Activated T-helper 1 cell treated with anti-CD3 and anti-CD28 coated beads, Interleukin-12 subunit alpha, Interleukin-12 subunit beta, Interleukin-2, Interleukin-4 antibody, amounts not matched to agents 30 ng/mL and 10 ng/mL and 1 ng/mL, durations not matched to agents 14 hours and 24 hours and 36 hours (primary cell): Measurements from ENCODE around the gene ZNF625. TPM values are rescaled to one million over a fixed set of nuclear protein-coding genes. Genes with fewer than 3 reads are reported as not detected.
"Not testable (repeated sequence)": the region's sequence is repeated elsewhere in the genome, so short reads cannot be mapped to it uniquely, and the experiment has no call there.

Source experiments
- DNase-seq: peaks from one replicate; pipeline ENCODE4 v3.0.0; 2021; ENCODE audit warnings: low spot score
- H3K27ac Mint-ChIP-seq: one replicate; pipeline ENCODE4 v1.8.0; 2021; ENCODE audit warnings: mild to moderate bottlenecking, mixed read lengths
- H3K27me3 Mint-ChIP-seq: one replicate; pipeline ENCODE4 v1.8.0; 2022; ENCODE audit warnings: mild to moderate bottlenecking, moderate library complexity, mixed read lengths; ENCODE audit not compliant: insufficient read depth
- H3K36me3 Mint-ChIP-seq: one replicate; pipeline ENCODE4 v1.8.0; 2021; ENCODE audit warnings: low read depth, mixed read lengths
- H3K4me1 Mint-ChIP-seq: one replicate; pipeline ENCODE4 v1.8.0; 2021; ENCODE audit warnings: low read depth, mixed read lengths
- H3K4me3 Mint-ChIP-seq: one replicate; pipeline ENCODE4 v1.8.0; 2021; ENCODE audit warnings: mild to moderate bottlenecking, moderate library complexity, mixed read lengths
- H3K9me3 Mint-ChIP-seq: one replicate; pipeline ENCODE4 v1.8.0; 2021; ENCODE audit warnings: mixed read lengths
- intact Hi-C: fragments of 100-400 bp; cut with micrococcal nuclease; formaldehyde crosslinking; loops from one replicate; pipeline ENCODE4 v1.15.1; 2024
- total RNA-seq: library from RNA; stranded (reverse); gene quantifications from 2 replicates; pipeline ENCODE4 v1.2.3, GENCODE V29; 2022

The ZNF625 gene
- total RNA-seq, 1 donor from 2014 or later = 2.9 TPM

DNA sequence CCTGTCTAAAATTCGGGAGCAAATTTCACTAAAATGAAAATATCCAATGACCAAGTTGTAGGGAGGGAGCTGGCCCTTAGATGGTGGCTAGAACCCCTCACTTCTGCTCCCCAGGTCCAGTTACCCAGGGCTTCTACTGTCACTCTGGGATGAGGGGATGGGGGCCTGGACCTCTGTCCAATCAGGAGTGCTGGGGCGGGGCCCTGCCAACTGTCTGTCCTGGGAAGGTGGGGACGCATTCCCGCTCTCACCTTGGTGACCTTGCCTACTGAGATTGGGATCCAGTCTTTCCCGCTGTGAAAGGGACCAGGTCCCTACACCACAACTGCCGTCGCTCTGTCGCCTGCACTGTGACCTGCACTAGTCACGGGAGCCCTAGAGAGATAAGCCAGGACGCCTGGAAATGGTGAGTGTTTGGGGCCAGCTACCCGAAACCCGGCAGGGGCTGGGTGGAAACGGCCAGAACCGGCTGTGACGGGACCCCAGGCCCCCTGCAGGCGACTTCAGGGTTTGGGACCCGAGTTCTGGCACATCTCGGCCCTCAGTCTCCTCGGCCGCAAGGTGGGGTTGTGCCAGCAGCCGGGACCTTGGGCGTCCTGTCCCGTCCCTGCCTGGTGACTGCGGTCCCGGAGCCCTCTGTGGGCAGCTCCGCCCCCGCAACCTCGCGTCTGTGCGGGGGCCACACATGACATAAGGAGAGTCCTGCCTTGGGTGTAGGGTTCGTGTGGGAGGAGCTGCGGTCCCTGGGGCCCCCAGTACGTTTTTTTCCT, 39.1 kb downstream of the ZNF625 start:
- intact Hi-C loops = no loop called here
- Mint-ChIP-seq H3K4me3 (no peak overlapping the region), H3K27me3 (no peaks in the 10 kb centered on the region), H3K27ac (no peak overlapping the region), H3K36me3 (peaks cover 14% of the 10 kb centered on the region), H3K4me1 (no peaks in the 10 kb centered on the region), H3K9me3 (peaks cover 40% of the 10 kb centered on the region)
- no peak for DNase-seq

DNA sequence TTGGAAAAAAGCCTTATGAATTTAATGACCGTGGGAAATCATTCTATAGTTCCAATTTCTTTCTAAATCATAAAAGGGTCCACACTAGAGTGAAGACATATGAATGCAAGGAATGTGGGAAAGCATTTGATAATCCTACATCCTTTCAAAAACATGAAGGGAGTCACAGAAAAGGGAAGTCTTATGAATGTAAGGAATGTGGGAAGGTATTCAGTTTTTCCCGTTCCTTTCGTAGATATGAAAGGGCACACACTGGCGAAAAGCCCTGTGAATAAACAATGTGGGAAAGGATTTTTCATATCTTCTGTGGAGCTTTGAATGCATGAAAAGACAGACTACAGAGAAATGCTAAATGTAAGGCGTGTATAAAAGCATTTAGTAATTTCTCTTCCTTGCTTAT, 43.4 kb downstream of the ZNF625 start:
- no peak overlapping the region for H3K27ac Mint-ChIP-seq
- no peak for DNase-seq
- H3K9me3 Mint-ChIP-seq = peaks cover 62% of the 10 kb centered on the region
- no peaks in the 10 kb centered on the region for H3K4me1 Mint-ChIP-seq
- H3K4me3 Mint-ChIP-seq = no peak overlapping the region
- no peaks in the 10 kb centered on the region for H3K27me3 Mint-ChIP-seq
- intact Hi-C loops = no loop called here
- peaks cover 31% of the 10 kb centered on the region for H3K36me3 Mint-ChIP-seq

DNA sequence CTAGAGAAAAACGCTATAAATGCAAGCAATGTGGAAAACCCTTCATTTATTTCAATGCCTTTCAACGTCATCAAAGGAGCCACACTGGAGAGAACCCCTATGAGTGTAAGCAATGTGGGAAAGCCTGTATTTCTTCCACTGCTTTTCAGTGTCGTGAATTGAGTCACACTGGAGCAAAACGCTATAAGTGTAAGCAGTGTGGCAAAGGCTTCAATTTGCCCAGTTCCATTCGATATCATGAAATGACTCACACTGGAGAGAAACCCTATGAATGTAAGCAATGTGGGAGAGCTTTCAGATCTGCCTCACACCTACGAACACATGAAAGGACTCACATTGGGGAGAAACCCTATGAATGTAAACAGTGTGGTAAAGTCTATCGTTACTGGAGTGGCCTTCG, 43.8 kb downstream of the ZNF625 start:
- intact Hi-C loops = no loop called here
- no peaks in the 10 kb centered on the region for H3K27me3 Mint-ChIP-seq
- peaks cover 62% of the 10 kb centered on the region for H3K9me3 Mint-ChIP-seq
- no peaks in the 10 kb centered on the region for H3K4me1 Mint-ChIP-seq
- no peak for DNase-seq
- H3K27ac Mint-ChIP-seq = no peak overlapping the region
- H3K4me3 Mint-ChIP-seq = no peak overlapping the region
- peaks cover 31% of the 10 kb centered on the region for H3K36me3 Mint-ChIP-seq

DNA sequence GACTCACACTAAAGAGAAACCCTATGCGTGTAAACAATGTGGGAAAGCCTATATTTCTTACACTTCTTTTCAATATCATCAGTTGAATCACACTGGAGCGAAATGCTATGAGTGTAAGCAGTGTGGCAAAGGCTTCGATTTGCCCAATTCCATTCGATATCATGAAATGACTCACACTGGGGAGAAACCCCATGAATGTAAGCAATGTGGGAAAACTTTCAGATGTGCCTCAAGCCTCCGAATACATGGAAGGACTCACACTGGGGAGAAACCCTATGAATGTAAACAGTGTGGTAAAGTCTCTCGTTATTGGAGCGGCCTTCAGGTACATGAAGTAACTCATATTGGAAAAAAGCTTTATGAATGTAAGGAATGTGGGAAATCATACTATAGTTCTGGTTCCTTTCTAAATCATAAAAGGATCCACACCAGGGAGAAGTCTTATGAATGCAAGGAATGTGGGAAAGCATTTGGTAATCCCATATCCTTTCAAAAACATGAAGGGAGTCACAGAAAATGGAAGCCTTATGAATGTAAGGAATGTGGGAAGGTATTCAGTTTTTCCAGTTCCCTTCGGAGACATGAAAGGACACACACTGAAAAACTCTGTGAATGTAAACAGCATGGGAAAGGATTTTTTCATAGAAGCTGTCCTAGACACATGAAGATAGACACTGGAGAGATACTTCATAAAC, 44.4 kb downstream of the ZNF625 start:
- intact Hi-C loops = no loop called here
- H3K27me3 Mint-ChIP-seq = no peaks in the 10 kb centered on the region
- H3K36me3 Mint-ChIP-seq = peaks cover 31% of the 10 kb centered on the region
- no peaks in the 10 kb centered on the region for H3K4me1 Mint-ChIP-seq
- no peak overlapping the region for H3K4me3 Mint-ChIP-seq
- DNase-seq = no peak
- H3K27ac Mint-ChIP-seq = no peak overlapping the region
- peaks cover 62% of the 10 kb centered on the region for H3K9me3 Mint-ChIP-seq

DNA sequence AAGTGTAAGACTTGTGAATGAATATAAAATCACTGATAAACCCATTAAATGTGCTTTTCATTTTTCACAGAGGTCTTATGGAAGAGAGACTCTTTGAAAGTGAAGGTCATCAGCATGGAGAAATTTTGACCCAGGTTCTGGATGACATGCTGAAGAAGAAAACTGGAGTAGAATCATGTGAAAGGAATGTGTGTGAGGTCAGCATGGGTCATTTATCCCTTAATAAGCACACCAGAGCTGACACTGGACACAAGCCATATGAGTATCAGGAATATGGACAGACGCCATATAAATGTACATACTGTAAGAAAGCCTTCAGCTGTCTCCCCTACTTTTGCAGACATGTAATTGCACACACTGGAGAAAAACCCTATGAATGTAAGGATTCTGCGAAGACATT, 45.4 kb downstream of the ZNF625 start:
- Mint-ChIP-seq H3K27ac (no peak overlapping the region), H3K27me3 (no peaks in the 10 kb centered on the region), H3K36me3 (peaks cover 31% of the 10 kb centered on the region), H3K4me1 (no peaks in the 10 kb centered on the region), H3K9me3 (peaks cover 59% of the 10 kb centered on the region), H3K4me3 (no peak overlapping the region)
- no peak for DNase-seq
- intact Hi-C loops = no loop called here

DNA sequence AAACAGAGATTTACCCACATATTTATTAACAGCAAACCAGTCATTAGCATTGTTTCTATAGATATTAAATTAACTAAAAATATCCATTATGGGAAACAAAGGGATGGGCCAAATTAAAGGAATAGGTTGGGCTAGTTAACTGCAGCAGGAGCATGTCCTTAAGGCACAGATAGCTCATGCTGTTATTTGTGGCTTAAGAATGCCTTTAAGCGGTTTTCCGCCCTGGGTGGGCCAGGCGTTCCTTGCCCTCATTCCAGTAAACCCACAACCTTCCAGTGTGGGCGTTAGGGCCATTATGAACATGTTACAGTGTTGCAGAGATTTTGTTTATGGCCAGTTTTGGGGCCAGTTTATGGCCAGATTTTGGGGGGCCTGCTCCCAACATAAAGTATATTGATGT, 52.6 kb downstream of the ZNF625 start:
- H3K4me1 Mint-ChIP-seq, intact Hi-C loops, DNase-seq, H3K4me3 Mint-ChIP-seq, H3K36me3 Mint-ChIP-seq, H3K27me3 Mint-ChIP-seq, H3K27ac Mint-ChIP-seq: not testable (repeated sequence)
- H3K9me3 Mint-ChIP-seq = peaks cover 57% of the 10 kb centered on the region

DNA sequence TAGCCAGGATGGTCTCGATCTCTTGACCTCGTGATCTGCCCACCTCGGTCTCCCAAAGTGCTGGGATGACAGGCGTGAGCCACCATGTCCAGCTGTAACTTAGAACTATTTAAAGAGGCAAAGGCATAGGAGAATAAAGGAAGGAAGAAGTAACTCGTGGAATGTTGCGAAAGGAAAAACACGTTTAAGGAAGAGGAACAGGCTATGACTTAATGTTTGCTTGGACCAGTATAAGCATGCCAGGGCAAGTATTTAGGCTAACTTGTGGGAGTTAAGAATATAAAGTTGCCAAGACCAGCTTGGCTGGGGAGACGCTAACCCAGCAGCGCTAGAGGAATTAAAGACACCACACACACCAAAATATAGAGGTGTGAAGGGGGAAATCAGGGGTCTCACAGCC, 58.5 kb downstream of the ZNF625 start:
- DNase-seq = no peak
- no peak overlapping the region for H3K4me3 Mint-ChIP-seq

DNA sequence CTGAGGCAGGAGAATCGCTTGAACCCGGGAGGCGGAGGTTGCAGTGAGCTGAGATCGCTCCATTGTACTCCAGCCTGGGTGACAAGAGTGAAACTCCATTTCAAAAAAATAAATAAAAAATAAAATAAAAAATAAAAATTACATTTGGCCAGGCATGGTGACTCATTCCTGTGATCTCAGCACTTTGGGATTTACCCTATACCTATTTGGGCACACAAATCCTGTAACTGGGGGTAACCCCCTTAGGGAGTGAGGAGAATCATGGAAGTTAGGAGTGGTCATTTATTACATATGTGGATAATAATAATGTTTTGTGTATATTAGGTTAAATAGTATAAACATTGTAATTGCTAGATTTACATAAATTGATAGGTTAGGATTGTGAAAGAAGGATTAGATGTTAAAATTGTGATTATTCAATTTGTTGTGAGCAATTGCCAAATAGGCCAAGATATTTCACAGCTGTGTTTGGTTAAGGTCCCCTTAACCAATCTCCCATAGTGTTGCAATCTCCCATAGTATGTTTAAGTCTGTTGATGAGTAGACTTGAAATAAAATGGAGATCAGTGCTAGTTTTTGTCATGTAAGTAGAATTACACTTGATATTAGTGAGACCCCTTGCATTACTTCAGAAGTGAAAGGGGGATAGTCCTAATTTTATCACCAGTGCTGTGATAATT, 61.3 kb downstream of the ZNF625 start:
- no peaks in the 10 kb centered on the region for H3K27me3 Mint-ChIP-seq
- H3K36me3 Mint-ChIP-seq = peaks cover 19% of the 10 kb centered on the region
- no peak overlapping the region for H3K4me3 Mint-ChIP-seq
- no peak for DNase-seq
- intact Hi-C loops = no loop called here
- no peaks in the 10 kb centered on the region for H3K4me1 Mint-ChIP-seq
- peaks cover 45% of the 10 kb centered on the region for H3K9me3 Mint-ChIP-seq
- no peak overlapping the region for H3K27ac Mint-ChIP-seq

More for the DNA sequence above, 58.5 kb downstream of the ZNF625 start:
- Mint-ChIP-seq H3K9me3 (peaks cover 70% of the 10 kb centered on the region), H3K36me3 (peaks cover 19% of the 10 kb centered on the region), H3K27me3 (no peaks in the 10 kb centered on the region), H3K4me1 (no peaks in the 10 kb centered on the region), H3K27ac (no peak overlapping the region)
- intact Hi-C loops = no loop called here

Other genes starting within 250 kb of the ZNF625 start
- 11.9 and 12.2 TPM in 2 replicates for gene ZNF700, start 231.6 kb downstream of the ZNF625 start, total RNA-seq
- 0.49 and 1.1 TPM in 2 replicates for gene ZNF763, start 191.7 kb downstream of the ZNF625 start, total RNA-seq
- 0.39 TPM in 1 of 2 replicates, not detected in the other for gene ZNF433, start 121.1 kb downstream of the ZNF625 start, total RNA-seq
- gene ZNF878, start 103.8 kb downstream of the ZNF625 start, total RNA-seq = 0.13 and 0.39 TPM in 2 replicates
- gene ZNF844, start 92.0 kb downstream of the ZNF625 start, total RNA-seq = 0.73 and 0.86 TPM in 2 replicates
- gene ZNF20, start 16.4 kb downstream of the ZNF625 start, total RNA-seq = 2.8 and 3.5 TPM in 2 replicates
- gene ZNF136, start 6.4 kb upstream of the ZNF625 start, total RNA-seq = 10.1 and 10.8 TPM in 2 replicates
- gene ZNF44, start 138.1 kb upstream of the ZNF625 start, total RNA-seq = 7.4 and 10.3 TPM in 2 replicates
- 1.4 and 2.5 TPM in 2 replicates for gene ZNF563, start 176.9 kb upstream of the ZNF625 start, total RNA-seq
- gene ZNF442, start 208.9 kb upstream of the ZNF625 start, total RNA-seq = 0.39 and 0.47 TPM in 2 replicates
- gene ZNF799, start 244.5 kb upstream of the ZNF625 start, total RNA-seq = 3.1 TPM in 2 replicates